Measurements from ENCODE around the gene VPS35L. TPM values are rescaled to one million over a fixed set of nuclear protein-coding genes. Genes with fewer than 3 reads are reported as not detected.

The VPS35L gene
- total and polyA plus RNA-seq, 12 donors: 15.0 to 35.1 (median 30.4) TPM

- Histone ChIP-seq H3K27ac (peak overlapping the region in 9 of 10 donors; percentile 84 to 92 (median 89)), H3K4me1 (peaks cover 0 to 64% (median 30%) of the 10 kb centered on the region in 9 donors), H3K27me3 (no peaks in the 10 kb centered on the region), H3K4me3 (peak overlapping the region in 8 of 10 donors; percentile 70 to 92 (median 90)), H3K9me3 (no peaks in the 10 kb centered on the region), H3K36me3 (peaks cover 0 to 6% (median 0%) of the 10 kb centered on the region in 9 donors)
- DNase-seq (no peak), ATAC-seq (no peak)
- intact Hi-C loops (cut with DNase I): loop anchor here in 2 of 10 donors (2.0 kb wide), 1 partner anchor 32 kb away; the partner anchor contains the start of gene VPS35L (in 2 of the 2)
- 32 to 33% methylated on average over 5 of the region's 5 CpGs for WGBS, 2 donors
- TF ChIP-seq, protein P1, sequence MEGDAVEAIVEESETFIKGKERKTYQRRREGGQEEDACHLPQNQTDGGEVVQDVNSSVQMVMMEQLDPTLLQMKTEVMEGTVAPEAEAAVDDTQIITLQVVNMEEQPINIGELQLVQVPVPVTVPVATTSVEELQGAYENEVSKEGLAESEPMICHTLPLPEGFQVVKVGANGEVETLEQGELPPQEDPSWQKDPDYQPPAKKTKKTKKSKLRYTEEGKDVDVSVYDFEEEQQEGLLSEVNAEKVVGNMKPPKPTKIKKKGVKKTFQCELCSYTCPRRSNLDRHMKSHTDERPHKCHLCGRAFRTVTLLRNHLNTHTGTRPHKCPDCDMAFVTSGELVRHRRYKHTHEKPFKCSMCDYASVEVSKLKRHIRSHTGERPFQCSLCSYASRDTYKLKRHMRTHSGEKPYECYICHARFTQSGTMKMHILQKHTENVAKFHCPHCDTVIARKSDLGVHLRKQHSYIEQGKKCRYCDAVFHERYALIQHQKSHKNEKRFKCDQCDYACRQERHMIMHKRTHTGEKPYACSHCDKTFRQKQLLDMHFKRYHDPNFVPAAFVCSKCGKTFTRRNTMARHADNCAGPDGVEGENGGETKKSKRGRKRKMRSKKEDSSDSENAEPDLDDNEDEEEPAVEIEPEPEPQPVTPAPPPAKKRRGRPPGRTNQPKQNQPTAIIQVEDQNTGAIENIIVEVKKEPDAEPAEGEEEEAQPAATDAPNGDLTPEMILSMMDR (IDR thresholded peaks at IDR 0.05): no peak
Measured at GRCh38 chr16:19522397-19522732, 33.1 kb upstream of the VPS35L start.

- H3K36me3 ChIP-seq: peaks cover 0 to 8% (median 0%) of the 10 kb centered on the region in 9 donors
- no peak for DNase-seq
- no peak for ATAC-seq
- TF ChIP-seq, protein P1 (IDR thresholded peaks at IDR 0.05): no peak
- intact Hi-C loops (cut with DNase I): loop anchor here in 2 of 10 donors (2.0 kb wide), 1 partner anchor 32 kb away; the partner anchor contains the start of gene VPS35L (in 2 of the 2)
- no peaks in the 10 kb centered on the region for H3K9me3 ChIP-seq
- no peak overlapping the region for H3K4me3 ChIP-seq
- H3K4me1 ChIP-seq: peaks cover 0 to 60% (median 28%) of the 10 kb centered on the region in 9 donors
- no peaks in the 10 kb centered on the region for H3K27me3 ChIP-seq
- peak overlapping the region in 1 of 10 donors; percentile 92 for H3K27ac ChIP-seq
- 91 to 96% methylated on average over 2 of the region's 2 CpGs for WGBS, 2 donors
Measured at GRCh38 chr16:19522760-19523159, 32.7 kb upstream of the VPS35L start.

DNA sequence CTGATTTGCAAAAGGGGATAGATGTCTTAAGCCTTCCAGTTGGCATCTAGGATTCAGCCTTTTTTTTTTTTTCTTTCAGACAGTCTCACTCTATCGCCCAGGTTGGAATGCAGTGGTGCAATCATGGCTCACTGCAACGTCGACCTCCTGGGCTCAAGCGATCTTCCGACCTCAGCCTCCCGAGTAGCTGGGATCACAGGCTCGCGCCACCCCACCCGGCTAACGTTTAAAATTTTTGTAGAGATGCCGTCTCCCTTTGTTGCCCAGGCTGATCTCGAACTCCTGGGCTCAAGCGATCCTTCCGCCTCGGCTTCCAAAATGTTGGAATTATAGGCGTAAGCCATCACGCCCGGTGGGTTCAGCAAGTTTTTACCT is 32.3 kb upstream of the VPS35L start:
- 69 to 72% methylated on average over 18 of the region's 18 CpGs for WGBS, 2 donors
- ATAC-seq: no peak
- Histone ChIP-seq H3K4me3 (peak overlapping the region in 6 of 10 donors; percentile 65 to 97 (median 94)), H3K4me1 (peaks cover 0 to 56% (median 27%) of the 10 kb centered on the region in 9 donors), H3K27me3 (no peaks in the 10 kb centered on the region), H3K9me3 (no peaks in the 10 kb centered on the region), H3K27ac (peak overlapping the region in 3 of 10 donors; percentile 17 to 67 (median 18)), H3K36me3 (peaks cover 0 to 12% (median 3%) of the 10 kb centered on the region in 9 donors)
- intact Hi-C loops (cut with DNase I): loop anchor here in 2 of 10 donors (2.0 kb wide), 1 partner anchor 32 kb away; the partner anchor contains the start of gene VPS35L (in 2 of the 2)
- DNase-seq: peak; percentile 18 to 19
- TF ChIP-seq, protein P1 (IDR thresholded peaks at IDR 0.05): no peak

DNA sequence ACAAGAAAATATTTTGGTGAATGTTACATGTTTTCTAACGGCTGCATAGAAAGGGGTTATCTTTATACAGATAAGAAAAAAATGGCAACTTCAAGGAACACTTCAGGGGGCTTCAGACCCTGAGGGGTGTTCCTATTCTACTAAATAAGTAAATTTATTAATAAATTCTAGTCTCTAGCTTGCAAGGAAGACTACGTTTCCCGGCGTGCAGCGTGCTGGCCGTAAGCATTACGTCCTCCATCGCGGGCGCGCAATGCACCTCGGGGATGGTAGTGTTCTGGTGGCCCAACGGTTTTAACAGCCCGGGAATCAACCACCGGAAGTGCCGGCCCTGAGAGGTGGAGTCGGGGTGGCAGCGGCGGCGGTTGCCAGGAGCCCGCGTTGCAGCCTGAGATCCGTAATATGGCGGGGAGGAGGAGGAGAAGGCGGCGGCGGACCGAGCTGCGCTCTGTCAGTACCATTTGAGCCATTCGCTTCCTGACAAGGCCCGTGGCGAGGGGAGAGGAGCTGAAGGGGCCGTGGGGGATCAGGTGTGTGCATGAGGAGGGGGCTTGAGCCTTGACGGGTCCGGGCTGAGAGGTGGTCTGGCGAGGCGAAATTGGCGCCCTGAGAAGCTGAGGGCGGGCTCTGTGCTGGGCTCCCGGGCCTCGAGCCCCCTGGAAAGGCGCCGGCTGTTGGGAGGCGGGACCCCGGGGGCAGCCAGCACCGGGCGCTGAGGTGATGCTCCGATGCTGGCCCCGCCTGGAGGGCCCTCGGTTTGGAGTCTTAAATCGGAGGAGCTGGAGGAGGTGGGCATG is 31.7 kb upstream of the VPS35L start, which contains the start of gene CCP110:
CCP110 (plus strand) TSS at position 384 of the 797 bp plus-strand sequence. CDS start 3,940 bp downstream, outside the sequence.
- intact Hi-C loops (cut with DNase I): loop anchor here in 2 of 10 donors (2.0 kb wide), 1 partner anchor 31 kb away; the partner anchor contains the start of gene VPS35L (in 2 of the 2)
- Histone ChIP-seq H3K36me3 (peaks cover 0 to 18% (median 8%) of the 10 kb centered on the region in 9 donors), H3K27me3 (no peaks in the 10 kb centered on the region), H3K4me1 (peaks cover 0 to 51% (median 24%) of the 10 kb centered on the region in 9 donors), H3K9me3 (no peaks in the 10 kb centered on the region), H3K4me3 (peak within 1 kb of the TSS; percentile 65 to 100 (median 92)), H3K27ac (peak within 1 kb of the TSS in 9 of 10 donors; percentile 17 to 84 (median 52))
- TF ChIP-seq, protein P1 (IDR thresholded peaks at IDR 0.05): no peak
- ATAC-seq: peak; percentile 92 to 94 (median 93)
- DNase-seq: peak; percentile 96
- 1% methylated on average over 50 to 51 of the region's 51 CpGs for WGBS, 2 donors

All from heart right ventricle (tissue), 16 donors.